Transverse colon (tissue), 4 donors: ENCODE results near the gene MAMDC2. TPM values are rescaled to one million over a fixed set of nuclear protein-coding genes. Genes with fewer than 3 reads are reported as not detected.

Experiments used
- DNase-seq: peaks from one replicate; pipeline ENCODE4 v3.0.0-alpha.2; 2019
- H3K27ac ChIP-seq, 4 donors: fragments of 200-600 bp; sonication (generic); 2 replicates each; pipeline ENCODE4 v1.5.1; 2016 to 2018; ENCODE audit warnings: inconsistent platforms in 4 of 4
- H3K27me3 ChIP-seq: fragments of 200-600 bp; sonication (generic); 2 replicates; pipeline ENCODE4 v1.5.1; 2017; ENCODE audit warnings: inconsistent platforms
- H3K36me3 ChIP-seq, 4 donors: fragments of 200-600 bp; sonication (generic); 2 replicates each; pipeline ENCODE4 v1.5.1; 2017 to 2019; ENCODE audit warnings: inconsistent platforms in 4 of 4
- H3K4me1 ChIP-seq, 4 donors: fragments of 200-600 bp; sonication (generic); 2 replicates each; pipeline ENCODE4 v1.5.1; 2017 to 2020; ENCODE audit warnings: inconsistent platforms in 4 of 4
- H3K4me3 ChIP-seq, 4 donors: fragments of 200-600 bp; sonication (generic); 1 replicate in 1 of 4; 2 replicates in 3 of 4; pipeline versions ENCODE4 v1.5.1 to v1.6.1; 2017 to 2019; ENCODE audit warnings: inconsistent platforms in 4 of 4
- H3K9me3 ChIP-seq, 2 donors: fragments of 200-600 bp; sonication (generic); 2 replicates each; pipeline ENCODE4 v1.5.1; 2017 to 2019; ENCODE audit warnings: inconsistent platforms in 2 of 2
- EP300 ChIP-seq: sonication (generic); formaldehyde crosslinking; IDR thresholded peaks from one replicate; pipeline ENCODE4 v1.6.1; 2017; ENCODE audit warnings: antibody characterized with exemption, low read depth
- POLR2A ChIP-seq: fragments of 450-650 bp; IDR thresholded peaks from one replicate; pipeline ENCODE4 v1.6.1; 2016; ENCODE audit warnings: antibody characterized with exemption, mild to moderate bottlenecking, moderate library complexity
- POLR2AphosphoS5 ChIP-seq, 3 donors: sonication (generic); formaldehyde crosslinking; IDR thresholded peaks; one replicate each; pipeline ENCODE4 v1.6.1; 2016; ENCODE audit warnings: antibody characterized with exemption in 3 of 3
- WGBS, 2 donors: methylation state at CpG; one replicate each; pipeline ENCODE4 v1.1.5; 2018; ENCODE audit warnings: low coverage in 1 of 2; 5-methylcytosine and 5-hydroxymethylcytosine counted together
- in situ Hi-C, 4 donors: fragments of 200-750 bp; cut with MboI; loops; one replicate each; pipeline versions ENCODE4 v1.15.0 to v1.15.1; 2017; ENCODE audit warnings: low sequenced_read_pairs in 3 of 4, low pct_ligation_motif_present in 1 of 4, low pct_unique_long_range_greater_than_20kb in 1 of 4
- intact Hi-C: fragments of 100-400 bp; cut with DNase I; formaldehyde crosslinking; loops from one replicate; pipeline ENCODE4 v1.15.1; 2023; ENCODE audit warnings: low total_unique reads
- total RNA-seq, 4 donors: library from RNA; depleted of rRNA; stranded (reverse); fragments of >200 nt; gene quantifications; one replicate each; pipeline ENCODE4 v1.1.0, GENCODE V29; 2016
- TF ChIP-seq, protein P1 (sequence below), 5 experiments: fragments of 200-600 bp in 3 of 5; fragments of 450-650 bp in 2 of 5; sonication (generic) in 3 of 5; IDR thresholded peaks; 1 replicate in 2 of 5; 2 replicates in 3 of 5; pipeline ENCODE4 v1.5.1; 2016 to 2017; ENCODE audit warnings: antibody characterized with exemption in 5 of 5, inconsistent platforms in 3 of 5, mild to moderate bottlenecking in 2 of 5, moderate library complexity in 1 of 5

Gene MAMDC2
- total RNA-seq, 4 donors from 2014 or later, result 7.4 to 40.5 (median 28.9) TPM

DNA sequence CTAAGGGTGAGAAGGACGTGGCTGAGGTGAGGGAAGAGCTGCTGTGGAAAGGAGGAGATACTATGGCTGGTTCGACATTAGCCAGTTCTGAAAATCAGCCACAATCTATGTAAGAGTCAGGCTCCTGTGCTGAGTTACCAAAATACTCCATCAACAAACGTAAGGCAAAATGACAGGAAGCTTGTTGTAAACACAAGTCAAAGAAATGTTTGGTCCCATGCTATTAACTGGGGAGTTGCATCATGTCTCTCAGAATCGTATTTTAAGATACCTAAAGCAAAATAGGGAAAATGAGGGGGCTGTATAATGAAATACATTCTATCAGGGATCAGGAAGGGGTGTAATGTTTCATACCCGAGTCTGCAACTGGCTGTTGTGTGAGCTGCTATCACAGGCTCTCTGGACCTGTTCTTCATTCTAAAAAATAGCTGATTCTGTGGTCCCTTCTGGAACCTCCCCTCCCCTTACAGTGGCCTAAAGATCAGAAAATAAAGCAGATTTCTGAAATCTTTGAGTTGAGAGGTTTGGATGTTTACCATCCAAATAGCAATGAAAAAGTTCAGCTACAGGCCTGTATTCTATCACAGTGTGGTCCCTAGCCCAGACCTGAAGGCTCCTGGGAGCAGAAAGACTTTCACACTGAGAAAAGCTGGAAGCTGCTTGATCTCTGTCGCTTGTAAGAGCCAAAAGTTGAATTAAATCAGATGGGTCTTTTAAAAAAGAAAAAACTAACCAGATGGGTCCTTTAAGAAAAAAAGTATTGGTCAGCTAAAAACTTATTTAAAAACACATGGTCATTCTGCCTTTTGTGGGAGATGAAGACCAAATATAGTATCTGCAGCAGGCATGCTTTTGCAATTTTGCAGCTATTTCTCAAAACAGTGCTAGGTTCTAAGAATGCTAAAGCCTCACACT is 117.3 kb downstream of the MAMDC2 start:
- H3K27ac ChIP-seq, result peak overlapping the region; percentile 28 to 56 (median 40)
- no peak for DNase-seq
- H3K27me3 ChIP-seq, result no peaks in the 10 kb centered on the region
- no peaks in the 10 kb centered on the region for H3K36me3 ChIP-seq
- H3K4me1 ChIP-seq, result peaks cover 0 to 37% (median 7%) of the 10 kb centered on the region in 4 donors
- in situ Hi-C loops, result no loop called here
- no peak overlapping the region for H3K4me3 ChIP-seq
- intact Hi-C loops, result no loop called here
- TF ChIP-seq, protein P1, sequence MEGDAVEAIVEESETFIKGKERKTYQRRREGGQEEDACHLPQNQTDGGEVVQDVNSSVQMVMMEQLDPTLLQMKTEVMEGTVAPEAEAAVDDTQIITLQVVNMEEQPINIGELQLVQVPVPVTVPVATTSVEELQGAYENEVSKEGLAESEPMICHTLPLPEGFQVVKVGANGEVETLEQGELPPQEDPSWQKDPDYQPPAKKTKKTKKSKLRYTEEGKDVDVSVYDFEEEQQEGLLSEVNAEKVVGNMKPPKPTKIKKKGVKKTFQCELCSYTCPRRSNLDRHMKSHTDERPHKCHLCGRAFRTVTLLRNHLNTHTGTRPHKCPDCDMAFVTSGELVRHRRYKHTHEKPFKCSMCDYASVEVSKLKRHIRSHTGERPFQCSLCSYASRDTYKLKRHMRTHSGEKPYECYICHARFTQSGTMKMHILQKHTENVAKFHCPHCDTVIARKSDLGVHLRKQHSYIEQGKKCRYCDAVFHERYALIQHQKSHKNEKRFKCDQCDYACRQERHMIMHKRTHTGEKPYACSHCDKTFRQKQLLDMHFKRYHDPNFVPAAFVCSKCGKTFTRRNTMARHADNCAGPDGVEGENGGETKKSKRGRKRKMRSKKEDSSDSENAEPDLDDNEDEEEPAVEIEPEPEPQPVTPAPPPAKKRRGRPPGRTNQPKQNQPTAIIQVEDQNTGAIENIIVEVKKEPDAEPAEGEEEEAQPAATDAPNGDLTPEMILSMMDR (IDR thresholded peaks at IDR 0.05), result no peak
- no peak for TF ChIP-seq POLR2A
- no peak for TF ChIP-seq POLR2AphosphoS5 (IDR thresholded peaks at IDR 0.05)
- no peak for TF ChIP-seq EP300
- WGBS, 2 donors, result 51 to 58% methylated on average over 6 of the region's 6 CpGs
- no peaks in the 10 kb centered on the region for H3K9me3 ChIP-seq

DNA sequence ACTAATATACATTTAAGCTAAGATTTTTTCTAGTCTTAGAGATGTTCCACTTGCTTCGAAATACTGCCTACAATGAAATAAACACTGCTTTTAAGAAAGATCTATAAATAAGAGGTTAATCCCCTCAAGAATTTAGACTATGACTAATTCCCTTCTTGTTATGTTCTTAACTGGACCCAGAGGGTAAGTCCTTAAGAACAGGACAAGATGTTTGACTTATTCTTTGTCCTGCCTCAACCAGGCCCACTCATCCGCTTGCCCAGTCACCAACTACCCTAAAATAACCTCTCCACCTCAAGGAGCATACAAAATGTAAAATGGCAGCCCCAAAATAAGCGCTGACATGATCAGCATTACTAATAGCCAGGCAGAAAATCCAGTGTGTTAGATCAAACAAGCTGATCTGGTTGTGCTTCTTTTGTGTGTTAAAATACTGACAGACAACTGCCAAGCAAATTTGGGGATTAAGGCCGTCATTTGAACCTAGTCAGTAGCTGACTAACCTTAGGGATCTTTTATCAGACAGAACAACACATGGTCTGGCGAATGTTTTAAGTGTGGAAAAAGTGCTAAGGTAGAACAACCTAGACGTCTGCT is 121.5 kb downstream of the MAMDC2 start:
- in situ Hi-C loops (no loop called here), intact Hi-C loops (no loop called here)
- no peaks in the 10 kb centered on the region for H3K9me3 ChIP-seq
- TF ChIP-seq POLR2A (no peak), EP300 (no peak), POLR2AphosphoS5 (IDR thresholded peaks at IDR 0.05) (no peak)
- TF ChIP-seq, protein P1 (IDR thresholded peaks at IDR 0.05), result no peak
- H3K4me1 ChIP-seq, result peaks cover 0 to 35% (median 6%) of the 10 kb centered on the region in 4 donors
- DNase-seq, result no peak
- H3K27ac ChIP-seq, result no peak overlapping the region
- WGBS, 2 donors, result 71 to 73% methylated on average over 5 to 6 of the region's 6 CpGs
- H3K27me3 ChIP-seq, result no peaks in the 10 kb centered on the region
- no peak overlapping the region for H3K4me3 ChIP-seq
- H3K36me3 ChIP-seq, result no peaks in the 10 kb centered on the region

DNA sequence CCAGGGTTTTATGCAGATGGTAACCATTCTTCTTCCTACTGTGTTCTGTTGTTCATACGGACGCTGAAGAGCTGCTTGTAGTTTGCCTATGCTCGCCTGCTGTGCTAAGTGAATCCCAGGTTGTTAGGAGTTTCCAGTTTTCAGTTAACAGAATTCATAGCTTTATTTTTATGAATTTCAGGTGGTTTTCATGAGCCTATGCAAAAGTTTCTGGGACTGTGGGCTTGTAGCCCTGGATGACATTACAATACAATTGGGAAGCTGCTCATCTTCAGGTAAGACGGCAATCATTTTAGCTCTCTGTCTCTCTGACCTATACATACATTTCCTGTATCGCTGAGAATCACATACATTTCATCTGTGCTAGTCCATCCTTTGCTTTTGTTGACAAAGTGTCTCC is 124.9 kb downstream of the MAMDC2 start:
- H3K9me3 ChIP-seq, result no peaks in the 10 kb centered on the region
- peaks cover 0 to 10% (median 2%) of the 10 kb centered on the region in 4 donors for H3K4me1 ChIP-seq
- H3K27me3 ChIP-seq, result no peaks in the 10 kb centered on the region
- no peak overlapping the region for H3K27ac ChIP-seq
- DNase-seq, result no peak
- no peak overlapping the region for H3K4me3 ChIP-seq
- 90 to 93% methylated on average over 5 of the region's 5 CpGs for WGBS, 2 donors
- H3K36me3 ChIP-seq, result peaks cover 0 to 3% (median 2%) of the 10 kb centered on the region in 4 donors
- no peak for TF ChIP-seq POLR2A
- no peak for TF ChIP-seq EP300
- in situ Hi-C loops (no loop called here), intact Hi-C loops (no loop called here)

DNA sequence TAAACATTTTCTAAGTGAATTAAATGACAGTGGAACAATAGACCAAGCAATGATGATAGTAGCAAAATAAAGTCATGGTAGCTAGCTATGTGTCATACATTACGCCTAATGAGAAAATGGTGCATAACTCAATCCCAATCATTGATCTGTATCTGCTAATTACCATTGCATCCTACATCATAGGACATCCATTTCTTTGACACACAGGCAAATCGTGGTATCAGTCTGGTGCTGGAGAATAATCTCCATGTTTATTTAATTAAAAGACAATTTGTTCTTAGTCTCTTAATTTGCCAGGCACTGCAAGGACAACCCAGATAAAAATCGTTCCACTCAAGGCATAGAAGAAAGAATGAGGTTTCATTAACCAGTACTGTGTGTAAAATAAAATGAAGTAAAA is 125.6 kb downstream of the MAMDC2 start:
- 71 to 81% methylated on average over 3 of the region's 3 CpGs for WGBS, 2 donors
- TF ChIP-seq EP300 (no peak), POLR2A (no peak), POLR2AphosphoS5 (IDR thresholded peaks at IDR 0.05) (no peak)
- TF ChIP-seq, protein P1 (IDR thresholded peaks at IDR 0.05), result no peak
- no peak for DNase-seq
- Histone ChIP-seq H3K9me3 (no peaks in the 10 kb centered on the region), H3K27ac (no peak overlapping the region), H3K27me3 (no peaks in the 10 kb centered on the region), H3K4me1 (peaks cover 0 to 10% (median 2%) of the 10 kb centered on the region in 4 donors), H3K4me3 (no peak overlapping the region), H3K36me3 (peaks cover 0 to 3% (median 2%) of the 10 kb centered on the region in 4 donors)
- intact Hi-C loops, result no loop called here
- in situ Hi-C loops, result no loop called here
